ENCODE results near the gene MTOR. TPM values are rescaled to one million over a fixed set of nuclear protein-coding genes. Genes with fewer than 3 reads are reported as not detected.
A peak's percentile ranks its signal among the peaks of the same experiment; 100 is the strongest.

The MTOR gene
- total RNA-seq, 1 donor from 2014 or later: 23.6 TPM

- DNase-seq (ENCODE audit: extremely low spot score in 2 of 2): no peak
- peaks cover 0 to 77% of the 10 kb centered on the region in 2 donors for H3K36me3 ChIP-seq
- H3K4me1 ChIP-seq: no peaks in the 10 kb centered on the region
- no peaks in the 10 kb centered on the region for H3K27me3 ChIP-seq
- no peak overlapping the region for H3K27ac ChIP-seq
- no peak for TF ChIP-seq POLR2A (IDR thresholded peaks at IDR 0.05)
- no peak for TF ChIP-seq CTCF (IDR thresholded peaks at IDR 0.05)
- no peak for TF ChIP-seq POLR2AphosphoS5 (IDR thresholded peaks at IDR 0.05; ENCODE audit: insufficient read depth in 1 of 2, low read depth in 1 of 2)
- H3K9me3 ChIP-seq: no peaks in the 10 kb centered on the region
- H3K4me3 ChIP-seq: no peak overlapping the region
- intact Hi-C loops (cut with DNase I): no loop called here
These were observed 50.3 kb downstream of the MTOR start for GRCh38 chr1:11211925-11212587.

- DNase-seq (ENCODE audit: extremely low spot score in 2 of 2): no peak
- H3K27me3 ChIP-seq: no peaks in the 10 kb centered on the region
- peaks cover 0 to 75% of the 10 kb centered on the region in 2 donors for H3K36me3 ChIP-seq
- intact Hi-C loops (cut with DNase I): no loop called here
- TF ChIP-seq CTCF (IDR thresholded peaks at IDR 0.05): no peak
- TF ChIP-seq POLR2A (IDR thresholded peaks at IDR 0.05): no peak
- no peak for TF ChIP-seq POLR2AphosphoS5 (IDR thresholded peaks at IDR 0.05; ENCODE audit: insufficient read depth in 1 of 2, low read depth in 1 of 2)
- no peak overlapping the region for H3K27ac ChIP-seq
- no peak overlapping the region for H3K4me3 ChIP-seq
- no peaks in the 10 kb centered on the region for H3K4me1 ChIP-seq
- no peaks in the 10 kb centered on the region for H3K9me3 ChIP-seq
These were observed 50.9 kb downstream of the MTOR start for GRCh38 chr1:11211461-11211860.

- Histone ChIP-seq H3K27ac (no peak overlapping the region), H3K27me3 (no peaks in the 10 kb centered on the region), H3K9me3 (no peaks in the 10 kb centered on the region), H3K36me3 (peaks cover 0 to 75% of the 10 kb centered on the region in 2 donors), H3K4me3 (no peak overlapping the region), H3K4me1 (no peaks in the 10 kb centered on the region)
- intact Hi-C loops (cut with DNase I): no loop called here
- peak in 1 of 2 donors; percentile 78 for DNase-seq (ENCODE audit: extremely low spot score in 2 of 2)
- TF ChIP-seq POLR2A (IDR thresholded peaks at IDR 0.05): no peak
These were observed 54.3 kb downstream of the MTOR start for GRCh38 chr1:11207898-11208611.

- H3K27ac ChIP-seq: no peak overlapping the region
- TF ChIP-seq POLR2A (IDR thresholded peaks at IDR 0.05) (no peak), POLR2AphosphoS5 (IDR thresholded peaks at IDR 0.05; ENCODE audit: insufficient read depth in 1 of 2, low read depth in 1 of 2) (no peak), CTCF (IDR thresholded peaks at IDR 0.05) (no peak)
- H3K4me3 ChIP-seq: no peak overlapping the region
- intact Hi-C loops (cut with DNase I): no loop called here
- H3K9me3 ChIP-seq: no peaks in the 10 kb centered on the region
- DNase-seq (ENCODE audit: extremely low spot score in 2 of 2): no peak
- H3K4me1 ChIP-seq: no peaks in the 10 kb centered on the region
- peaks cover 0 to 67% of the 10 kb centered on the region in 2 donors for H3K36me3 ChIP-seq
- H3K27me3 ChIP-seq: no peaks in the 10 kb centered on the region
These were observed 57.8 kb downstream of the MTOR start for GRCh38 chr1:11204396-11205190.

GRCh38 chr1:11198851-11199594, 63.3 kb downstream of the MTOR start:
- intact Hi-C loops (cut with DNase I): no loop called here
- TF ChIP-seq POLR2A (IDR thresholded peaks at IDR 0.05) (no peak), CTCF (IDR thresholded peaks at IDR 0.05) (no peak), POLR2AphosphoS5 (IDR thresholded peaks at IDR 0.05; ENCODE audit: insufficient read depth in 1 of 2, low read depth in 1 of 2) (no peak)
- Histone ChIP-seq H3K9me3 (no peaks in the 10 kb centered on the region), H3K27me3 (no peaks in the 10 kb centered on the region), H3K27ac (no peak overlapping the region), H3K36me3 (peaks cover 0 to 67% of the 10 kb centered on the region in 2 donors), H3K4me3 (no peak overlapping the region), H3K4me1 (no peaks in the 10 kb centered on the region)
- DNase-seq (ENCODE audit: extremely low spot score in 2 of 2): no peak

All from vagina (tissue), 2 donors.